ENCODE measurements around the gene JARID2. TPM values are rescaled to one million over a fixed set of nuclear protein-coding genes. Genes with fewer than 3 reads are reported as not detected.

Gene JARID2
- total and polyA plus RNA-seq, 9 of the 15 experiments (the other 6 are each of a cell fraction or from before 2014, with no cell fraction given): 5.0 to 29.0 (median 15.6) TPM

DNA sequence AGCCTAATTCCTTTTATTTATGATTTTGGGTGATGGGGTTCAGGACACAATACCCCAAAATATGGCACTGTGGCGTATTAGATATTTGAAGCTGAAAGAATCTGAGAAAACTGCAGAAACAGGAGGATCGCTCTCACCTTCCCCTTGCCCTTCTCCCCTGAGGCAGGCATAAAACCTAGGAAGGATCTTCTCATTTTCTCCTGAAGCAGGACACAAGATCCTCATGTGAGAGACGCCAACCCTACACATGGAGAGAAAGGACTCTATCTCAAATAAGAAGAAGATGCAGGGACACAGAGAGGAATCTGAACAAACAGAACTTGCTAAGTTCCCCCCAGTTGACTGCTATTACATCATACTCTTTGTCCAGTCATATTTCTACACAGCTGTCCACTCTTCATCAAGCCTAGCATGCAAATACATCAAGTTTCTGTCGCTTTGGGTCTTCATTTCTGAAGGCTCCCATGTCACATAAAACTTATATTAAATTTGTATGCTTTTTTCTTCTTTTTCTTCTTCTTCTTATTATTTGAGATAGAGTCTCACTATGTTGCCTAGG is 307.9 kb downstream of the JARID2 start (continued):
- no peak for TF ChIP-seq HLTF (IDR thresholded peaks at IDR 0.05)
- no peak for TF ChIP-seq ZNF764 (CRISPR knock-in tag; IDR thresholded peaks at IDR 0.05; ENCODE audit: low read depth)
- 0 out of 2 replicates have a peak, but pooled peaks have one; percentile 41 for TF ChIP-seq LCOR (CRISPR knock-in tag; IDR thresholded peaks at IDR 0.05)
- no peak for TF ChIP-seq CHD2 (IDR thresholded peaks at IDR 0.05; ENCODE audit: low read depth, low read length)
- TF ChIP-seq ZBED1 (IDR thresholded peaks at IDR 0.05): no peak
- no peak for TF ChIP-seq SRSF7 (optimal IDR thresholded peaks at IDR 0.05; ENCODE audit: low read depth, low read length)
- no peak for TF ChIP-seq ZBTB34 (CRISPR knock-in tag; IDR thresholded peaks at IDR 0.05)
- TF ChIP-seq NR2F6 (CRISPR knock-in tag; IDR thresholded peaks at IDR 0.05): no peak
- no peak for TF ChIP-seq HDAC8 (tag; IDR thresholded peaks at IDR 0.05)
- no peak for TF ChIP-seq HDGF (IDR thresholded peaks at IDR 0.05)
- no peak for TF ChIP-seq PHF20 (IDR thresholded peaks at IDR 0.05; ENCODE audit: partially characterized antibody)
- 0 out of 2 replicates have a peak, but pooled peaks have one; percentile 12 for TF ChIP-seq POLR2H (tag; IDR thresholded peaks at IDR 0.05; ENCODE audit: low read depth)
- TF ChIP-seq ZNF407 (IDR thresholded peaks at IDR 0.05; ENCODE audit: low read depth): no peak
- TF ChIP-seq BMI1 (IDR thresholded peaks at IDR 0.05; ENCODE audit: low read length): no peak
- TF ChIP-seq, protein P1, sequence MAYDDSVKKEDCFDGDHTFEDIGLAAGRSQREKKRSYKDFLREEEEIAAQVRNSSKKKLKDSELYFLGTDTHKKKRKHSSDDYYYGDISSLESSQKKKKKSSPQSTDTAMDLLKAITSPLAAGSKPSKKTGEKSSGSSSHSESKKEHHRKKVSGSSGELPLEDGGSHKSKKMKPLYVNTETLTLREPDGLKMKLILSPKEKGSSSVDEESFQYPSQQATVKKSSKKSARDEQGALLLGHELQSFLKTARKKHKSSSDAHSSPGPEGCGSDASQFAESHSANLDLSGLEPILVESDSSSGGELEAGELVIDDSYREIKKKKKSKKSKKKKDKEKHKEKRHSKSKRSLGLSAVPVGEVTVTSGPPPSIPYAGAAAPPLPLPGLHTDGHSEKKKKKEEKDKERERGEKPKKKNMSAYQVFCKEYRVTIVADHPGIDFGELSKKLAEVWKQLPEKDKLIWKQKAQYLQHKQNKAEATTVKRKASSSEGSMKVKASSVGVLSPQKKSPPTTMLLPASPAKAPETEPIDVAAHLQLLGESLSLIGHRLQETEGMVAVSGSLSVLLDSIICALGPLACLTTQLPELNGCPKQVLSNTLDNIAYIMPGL (CRISPR knock-in tag; IDR thresholded peaks at IDR 0.05): no peak
- TF ChIP-seq ZNF282 (CRISPR knock-in tag; IDR thresholded peaks at IDR 0.05): no peak
- peak; percentile 60; the same call in 1 of the 2 replicates for TF ChIP-seq ZNF395 (CRISPR knock-in tag; IDR thresholded peaks at IDR 0.05)
- no peak for TF ChIP-seq PCBP1 (IDR thresholded peaks at IDR 0.05; ENCODE audit: low read depth, low read length, poor library complexity, severe bottlenecking)

All from K562 (cell line).